ENCODE measurements around the gene RPS5.
"Not testable (repeated sequence)": the region's sequence is repeated elsewhere in the genome, so short reads cannot be mapped to it uniquely, and the experiment has no call there.

The RPS5 gene

DNA sequence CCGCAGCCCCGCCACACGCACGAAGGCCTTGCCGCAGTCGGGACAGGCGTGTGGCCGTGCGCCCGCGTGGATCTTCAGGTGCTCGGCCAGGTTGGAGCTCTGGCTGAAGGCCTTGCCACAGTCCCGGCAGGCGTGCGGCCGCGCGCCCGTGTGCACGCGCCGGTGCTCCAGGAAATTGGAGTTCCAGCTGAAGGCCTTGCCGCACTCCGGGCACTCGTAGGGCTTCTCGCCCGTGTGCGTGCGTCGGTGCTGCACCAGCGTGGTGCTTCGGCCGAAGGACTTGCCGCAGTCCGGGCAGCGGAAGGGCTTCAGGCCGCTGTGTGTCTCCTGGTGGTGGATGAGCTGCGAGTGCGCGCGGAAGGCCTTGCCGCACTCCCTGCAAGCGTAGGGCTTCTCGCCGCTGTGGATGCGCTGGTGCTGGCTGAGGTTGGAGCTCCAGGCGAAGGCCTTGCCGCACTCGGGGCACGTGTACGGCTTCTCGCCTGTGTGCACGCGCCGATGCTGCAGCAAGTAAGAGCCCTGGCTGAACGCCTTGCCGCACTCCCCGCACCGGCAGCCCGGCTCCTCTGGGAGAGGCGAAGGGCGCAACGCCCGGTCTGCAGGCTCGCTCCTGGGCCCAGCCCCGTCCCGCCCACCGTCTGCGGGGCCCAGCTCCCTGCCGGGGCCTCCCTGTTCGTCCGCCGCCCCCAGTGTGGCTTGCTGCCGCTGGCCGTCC is 30.1 kb upstream of the RPS5 start:
- DNase-seq: no peak

DNA sequence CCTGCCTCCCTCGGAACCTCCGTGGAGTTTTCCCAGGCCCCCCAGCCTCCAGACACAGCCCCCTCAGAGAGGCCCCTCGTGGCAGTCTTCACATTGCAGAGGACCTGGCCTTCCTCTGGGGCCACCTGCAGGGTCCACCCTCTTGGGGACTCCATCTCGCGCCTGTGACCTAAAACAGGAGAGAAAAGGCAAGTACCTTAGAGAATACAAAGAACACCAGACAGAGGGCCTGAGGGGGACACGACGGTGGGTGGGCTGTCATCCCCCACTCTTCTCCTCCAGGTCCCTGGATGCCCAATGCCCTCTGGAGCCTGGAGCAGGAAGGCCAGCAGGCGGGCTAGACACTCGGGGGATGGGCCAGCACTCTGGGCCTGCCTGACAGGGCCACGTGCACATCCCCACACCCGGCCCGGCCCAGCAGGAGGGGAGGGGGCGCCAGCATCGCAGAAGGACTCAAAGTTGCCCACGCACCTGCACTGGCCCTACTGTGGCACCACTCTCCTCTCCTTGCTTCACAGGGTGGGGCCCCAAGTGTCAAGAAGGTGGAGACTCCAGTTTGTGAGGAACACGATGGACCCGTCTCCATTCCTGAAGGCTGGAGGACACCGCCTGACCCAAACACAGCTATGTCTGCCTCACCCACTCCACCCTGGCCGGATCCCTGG is 29.5 kb upstream of the RPS5 start:
- no peak for DNase-seq

DNA sequence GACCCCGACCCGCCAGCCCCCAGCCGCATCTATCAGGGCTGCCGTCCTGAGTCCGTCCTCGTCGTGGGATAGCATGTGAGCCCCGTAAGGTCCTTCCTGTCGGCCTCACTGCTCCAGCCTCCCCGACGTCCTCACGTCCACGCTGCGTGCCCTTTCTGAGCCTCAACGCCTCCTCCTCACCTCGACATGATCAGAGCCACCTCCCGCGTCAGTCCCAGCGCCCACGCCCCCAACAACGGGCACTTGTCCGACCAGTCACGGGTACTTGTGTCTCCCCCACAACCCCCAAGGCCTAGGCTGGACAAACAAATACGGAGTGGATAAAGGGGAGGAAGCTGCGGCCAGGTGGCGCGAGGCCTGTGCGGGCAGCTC is 25.2 kb upstream of the RPS5 start:
- DNase-seq: peak; percentile 76

DNA sequence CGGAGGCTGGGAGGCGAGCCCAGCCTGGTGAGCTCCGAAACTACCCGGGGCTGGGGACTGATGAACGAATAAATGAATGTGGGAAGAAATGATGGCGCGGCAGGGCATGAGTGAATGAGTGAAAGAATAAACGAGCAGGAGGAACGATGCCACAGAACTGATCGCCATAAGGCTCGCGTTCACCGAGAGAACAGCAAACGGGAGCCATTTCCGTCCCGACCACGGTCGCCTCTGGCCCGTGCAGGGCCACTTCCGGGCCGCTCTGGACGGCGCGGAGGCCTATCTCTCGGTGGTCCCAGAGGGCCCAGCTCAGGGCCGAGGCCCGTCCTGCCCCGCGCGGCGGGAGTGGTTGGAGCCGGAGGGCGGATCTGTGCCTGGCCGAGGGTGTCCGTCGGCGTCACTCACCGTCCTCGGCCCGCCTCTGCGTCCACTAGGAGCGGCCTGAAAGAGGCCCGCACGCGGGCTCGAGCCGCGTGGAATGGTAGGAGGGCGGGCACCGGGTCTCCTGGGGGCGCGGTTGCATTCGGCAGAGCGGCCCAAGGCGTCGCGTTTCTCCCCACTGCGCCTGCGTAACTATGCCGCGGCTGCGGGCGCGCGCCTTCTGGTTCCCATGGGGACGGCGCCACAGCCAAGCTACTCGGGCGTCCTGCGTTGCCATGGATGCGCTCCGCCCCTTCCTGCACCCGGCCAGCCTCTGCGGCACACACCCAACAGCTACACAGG is 24.6 kb upstream of the RPS5 start, which contains the start of gene ZNF497:
ZNF497 (minus strand) TSS at position 480 of the 723 bp plus-strand sequence. CDS start 5,116 bp downstream, outside the sequence.
- peak; percentile 98 for DNase-seq

DNA sequence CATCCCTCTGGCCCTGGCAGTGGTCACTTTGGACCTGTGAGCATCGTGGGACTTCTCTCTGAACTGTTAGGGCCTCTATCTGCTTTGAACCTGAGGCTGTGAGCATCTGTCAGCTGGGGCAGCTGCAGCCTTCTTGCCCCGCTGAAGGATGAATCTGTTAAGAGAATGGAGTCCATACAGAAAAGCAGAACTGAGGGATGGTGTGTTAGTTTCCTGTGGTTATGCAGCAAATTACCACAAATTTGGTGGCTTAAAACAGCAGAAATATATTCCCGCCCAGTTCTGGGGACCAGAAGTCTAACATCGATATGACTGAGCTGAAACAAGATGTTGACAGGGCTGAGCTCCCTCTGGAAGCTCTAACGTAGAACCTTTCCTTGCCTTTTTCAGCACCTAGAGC is 22.9 kb upstream of the RPS5 start:
- no peak for DNase-seq

DNA sequence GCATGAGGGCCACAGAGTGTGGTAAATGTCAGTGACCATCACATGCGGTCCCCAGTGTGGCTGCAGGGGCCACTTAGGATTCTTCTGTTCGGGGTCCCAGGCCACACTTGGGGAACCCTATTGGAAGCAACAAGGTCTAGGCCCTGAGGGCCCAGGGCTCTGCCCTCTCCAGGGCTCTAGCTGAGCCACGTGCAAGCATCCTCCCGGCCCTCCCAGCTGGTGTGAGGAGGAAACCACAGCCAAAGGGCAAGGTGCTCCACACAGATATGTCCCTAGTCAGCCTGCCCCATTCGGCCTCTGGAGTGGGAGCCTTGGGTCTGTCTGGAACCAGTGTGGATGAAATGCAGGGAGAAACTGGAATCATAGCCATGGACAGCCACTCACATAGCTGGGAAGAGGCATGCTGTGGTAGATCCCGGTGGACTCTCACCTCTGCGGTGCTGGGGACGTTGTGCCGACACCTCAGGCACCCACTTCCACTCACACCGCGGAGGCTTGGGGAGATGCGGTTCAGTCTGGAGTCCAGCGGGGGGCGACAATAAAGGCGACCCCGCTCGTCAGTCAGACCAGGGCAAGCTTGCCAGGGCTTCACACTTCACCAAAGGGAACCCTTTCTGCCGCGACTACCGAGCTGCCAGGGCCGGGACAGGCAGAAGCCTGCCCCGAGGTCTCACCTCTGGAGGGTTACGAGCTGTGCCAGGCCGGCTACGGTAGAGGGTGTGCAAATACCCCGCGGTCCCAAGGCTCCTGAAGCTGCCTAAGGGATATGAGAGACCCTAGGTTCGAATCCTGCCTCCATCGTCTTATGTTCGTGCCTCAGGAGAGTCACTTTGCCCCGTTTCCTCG is 20.3 kb upstream of the RPS5 start:
- no peak for DNase-seq

DNA sequence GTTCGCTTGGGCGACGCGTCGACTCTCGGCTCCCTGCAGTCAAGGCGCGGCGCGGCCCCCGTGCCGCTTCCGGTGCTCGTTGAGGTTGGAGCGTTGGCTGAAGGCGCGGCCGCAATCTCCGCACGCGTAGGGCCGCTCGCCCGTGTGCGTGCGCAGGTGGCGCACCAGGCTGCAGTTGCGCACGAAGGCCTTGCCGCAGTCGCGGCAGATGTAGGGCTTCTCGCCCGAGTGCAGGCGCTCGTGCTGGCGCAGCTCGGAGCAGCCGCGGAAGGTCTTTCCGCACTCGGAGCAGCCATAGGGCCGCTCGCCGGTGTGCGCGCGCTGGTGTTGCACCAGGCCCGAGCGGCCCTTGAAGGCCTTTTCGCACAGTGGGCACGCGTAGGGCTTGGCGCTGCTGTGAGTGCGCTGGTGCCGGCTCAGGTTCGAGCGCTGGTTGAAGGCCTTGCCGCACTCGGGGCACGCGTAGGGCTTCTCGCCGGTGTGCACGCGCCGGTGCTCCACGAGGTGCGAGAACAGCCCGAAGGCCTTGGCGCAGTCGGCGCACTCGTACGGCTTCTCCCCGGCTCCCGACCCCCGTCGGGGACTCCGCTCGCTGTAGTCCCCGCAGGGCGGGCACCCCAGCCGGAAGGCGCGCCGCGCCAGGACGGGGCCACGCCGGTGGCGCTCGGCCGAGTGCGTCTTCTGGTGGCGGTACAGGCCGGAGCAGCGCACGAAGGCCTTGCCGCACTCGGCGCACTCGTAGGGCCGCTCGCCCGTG is 19.2 kb upstream of the RPS5 start:
- no peak for DNase-seq

DNA sequence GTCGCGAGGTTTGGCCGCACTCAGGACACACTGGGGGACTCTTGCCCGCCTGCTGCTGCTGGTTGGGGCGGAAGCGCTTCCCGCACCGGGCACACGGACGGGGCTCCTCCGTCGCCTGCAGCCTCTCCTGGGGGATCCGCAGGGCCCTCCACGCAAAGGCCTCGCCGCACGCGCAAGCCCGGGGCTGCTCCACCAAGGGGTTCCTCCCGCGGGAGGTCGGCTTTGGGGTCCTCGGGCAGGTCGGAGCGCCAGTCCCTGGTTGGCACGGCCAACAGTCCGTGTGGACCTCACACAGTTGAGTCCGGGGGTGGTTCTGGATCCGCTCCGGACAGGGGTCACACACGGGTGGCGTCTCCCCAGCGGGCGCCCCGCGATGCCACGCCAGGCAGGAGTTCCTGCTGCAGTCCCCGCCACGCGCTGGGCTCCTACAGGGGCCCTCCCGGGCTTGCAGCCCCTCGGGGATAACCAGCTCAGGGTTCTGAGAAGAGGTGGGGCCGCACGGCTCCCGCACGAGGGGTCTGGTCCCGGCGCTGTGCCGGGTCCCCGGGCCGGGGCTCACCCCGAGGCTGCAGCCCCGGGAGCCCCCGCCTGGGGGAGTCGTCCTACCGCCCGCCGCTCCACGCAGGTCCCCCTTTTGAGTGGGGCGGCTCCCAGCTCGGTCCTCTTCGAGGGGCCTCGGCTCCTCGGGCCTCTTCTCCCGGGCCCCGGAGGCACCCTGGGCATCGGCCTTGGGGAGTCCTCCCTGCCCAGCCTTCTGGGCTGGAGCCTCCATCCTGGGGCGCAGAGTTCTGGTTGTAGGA is 18.3 kb upstream of the RPS5 start:
- DNase-seq: no peak

DNA sequence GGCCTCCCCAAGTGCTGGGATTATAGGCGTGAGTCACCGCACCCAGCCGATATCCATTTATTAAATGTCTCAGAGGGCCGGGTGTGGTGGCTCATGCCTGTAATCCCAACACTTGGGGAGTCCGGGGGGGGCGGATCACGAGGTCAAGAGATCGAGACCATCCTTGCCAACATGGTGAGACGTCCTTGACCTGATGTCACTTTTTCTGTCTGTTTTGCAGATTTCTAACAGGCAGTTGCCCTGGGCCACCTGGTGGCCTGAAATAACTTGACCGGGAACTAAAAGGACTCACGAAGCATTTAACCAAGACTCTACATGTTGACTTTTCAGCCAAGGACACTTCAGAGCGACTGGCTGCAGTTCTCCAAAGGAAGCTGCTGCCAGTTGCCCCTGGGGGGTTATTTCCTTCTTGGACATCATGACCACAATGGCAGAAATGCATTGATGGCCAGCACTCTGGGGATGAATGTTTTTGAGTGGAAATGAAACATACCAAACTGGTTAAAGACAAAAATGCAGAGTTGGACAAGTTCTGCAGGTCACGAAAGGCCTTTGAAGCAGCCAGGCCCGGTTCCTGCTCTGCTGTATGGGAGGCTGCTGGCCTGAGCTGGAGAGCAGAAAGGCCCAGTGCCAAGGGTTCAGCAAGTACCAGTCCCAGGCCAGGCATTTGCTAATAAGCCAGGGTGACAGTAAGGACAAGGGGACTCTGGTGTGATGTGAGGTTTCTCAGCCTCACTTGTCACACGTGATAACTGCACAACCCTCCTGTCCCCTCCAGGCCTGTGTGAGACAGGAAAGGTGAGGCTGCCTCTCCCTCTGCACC is 14.5 kb upstream of the RPS5 start:
- DNase-seq: no peak

DNA sequence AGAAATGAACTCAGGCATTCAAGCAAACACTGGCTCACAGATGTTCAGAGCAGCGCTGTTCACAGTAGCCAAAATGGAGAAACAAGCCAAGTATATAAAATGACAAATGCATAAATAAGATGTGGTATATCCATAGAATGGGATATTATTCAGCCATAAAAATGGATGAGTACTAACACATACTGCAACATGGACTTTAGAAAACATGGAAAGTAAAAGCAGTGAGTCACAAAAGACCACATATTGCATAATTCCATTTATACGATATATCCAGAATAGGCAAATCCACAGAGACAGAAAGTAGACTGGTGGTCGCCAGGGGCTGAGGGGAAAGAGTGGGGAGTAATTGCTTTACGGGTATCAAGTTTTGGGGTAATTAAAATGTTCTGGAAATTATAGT is 12.9 kb upstream of the RPS5 start:
- DNase-seq: no peak

DNA sequence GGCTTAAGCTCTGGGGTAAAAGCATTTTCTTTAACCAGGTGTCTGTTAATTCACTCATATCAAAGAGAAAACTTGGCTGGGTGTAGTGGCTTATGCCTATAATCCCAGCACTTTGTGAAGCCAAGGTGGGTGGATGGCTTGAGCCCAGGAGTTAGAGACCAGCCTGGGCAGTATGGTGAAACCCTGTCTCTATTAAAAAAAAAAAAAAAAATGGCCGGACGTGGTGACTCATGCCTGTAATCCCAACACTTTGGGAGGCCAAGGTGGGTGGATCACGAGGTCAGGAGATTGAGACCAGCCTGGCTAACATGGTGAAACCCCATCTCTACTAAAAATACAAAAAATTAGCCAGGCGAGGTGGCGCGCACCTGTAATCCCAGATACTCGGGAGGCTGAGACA is 10.3 kb upstream of the RPS5 start:
- not testable (repeated sequence) for DNase-seq

DNA sequence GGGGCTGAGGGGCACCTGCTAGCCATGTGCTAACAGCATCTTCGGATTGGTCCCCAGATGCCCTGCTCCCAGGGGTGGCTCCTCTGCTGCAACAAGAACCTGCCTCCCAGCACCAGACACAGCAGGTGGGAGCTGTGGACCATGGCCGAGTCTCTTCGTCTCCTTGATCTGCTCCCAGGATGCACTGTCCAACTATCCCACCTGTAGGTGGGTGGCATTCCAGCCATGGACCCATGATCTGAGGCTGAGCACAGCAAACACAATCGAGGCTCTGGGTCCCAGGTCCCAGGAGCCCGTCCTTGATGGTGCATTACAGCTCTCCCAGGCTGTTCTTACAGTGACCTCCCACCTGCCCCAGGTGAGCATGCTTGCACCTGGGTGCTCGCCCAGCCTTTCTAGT is 7.8 kb upstream of the RPS5 start:
- no peak for DNase-seq

DNA sequence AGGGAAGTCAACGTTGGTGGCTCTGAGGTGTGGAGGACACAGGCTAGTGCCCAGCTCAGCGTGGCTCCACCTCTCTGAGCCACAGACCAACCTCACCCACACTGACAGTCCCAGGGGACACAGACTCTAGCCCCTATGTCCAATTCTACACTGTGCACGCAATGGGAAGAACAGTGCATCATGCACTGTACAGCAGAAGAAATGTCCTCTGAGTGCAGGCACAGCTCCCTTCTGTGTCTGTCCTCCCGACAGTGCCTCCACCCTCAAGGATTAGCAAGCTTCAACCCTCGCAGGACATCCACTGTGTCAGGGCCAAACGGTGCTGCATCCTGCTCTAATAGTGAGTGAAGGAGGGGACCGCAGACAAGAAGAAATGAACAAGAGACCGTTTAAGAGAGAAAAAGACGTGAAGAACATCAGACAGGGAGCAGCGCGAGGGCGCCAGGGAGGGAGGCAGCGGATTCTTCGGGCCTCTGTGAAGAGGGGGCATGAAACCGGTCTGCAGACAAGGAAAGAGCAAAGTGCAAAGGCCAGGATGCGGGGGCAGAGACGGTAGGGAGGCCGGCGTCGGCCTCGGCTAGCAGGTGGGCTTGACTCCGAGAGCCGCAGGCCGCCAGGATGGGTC is 6.9 kb upstream of the RPS5 start:
- peak; percentile 35 for DNase-seq

DNA sequence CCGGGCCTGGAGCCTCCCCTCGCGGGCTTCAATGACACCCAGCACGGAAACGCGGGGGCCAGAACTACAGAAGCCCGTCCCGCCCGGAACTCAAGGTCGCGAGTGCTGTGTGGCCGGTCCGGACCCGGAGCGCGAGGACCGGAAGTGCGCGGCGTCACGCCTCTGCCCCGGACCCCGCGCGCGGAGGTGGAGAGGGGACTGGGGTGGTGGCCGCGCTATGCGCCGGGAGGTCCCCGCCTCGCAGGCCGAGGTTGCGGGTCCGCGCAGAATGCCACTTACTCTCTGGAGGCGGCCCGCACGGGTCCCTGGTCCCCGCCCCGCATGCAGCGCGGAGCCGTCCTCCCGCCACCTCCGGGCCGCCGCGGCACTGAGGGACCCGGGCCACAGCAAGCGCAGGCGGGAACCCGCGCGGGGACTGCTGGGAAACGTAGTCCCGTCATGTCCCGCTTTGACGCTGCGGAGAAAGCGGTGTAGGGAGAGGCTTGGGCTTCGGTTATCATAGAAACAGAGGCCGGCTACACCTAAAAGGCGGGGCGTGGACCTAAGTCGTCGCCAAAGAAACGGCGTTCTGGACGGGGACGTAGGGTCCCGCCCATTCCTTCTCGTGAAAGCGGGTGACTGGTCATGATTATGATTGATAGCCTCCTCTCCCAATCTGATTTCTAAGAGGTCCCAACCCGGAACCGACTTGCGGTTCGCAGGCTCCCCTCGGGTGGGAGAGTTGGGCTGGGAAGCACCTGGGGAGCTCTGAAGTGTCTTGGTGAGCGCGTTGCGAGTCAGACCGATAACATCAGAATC is 6.2 kb upstream of the RPS5 start, which contains the start of gene ZNF837:
ZNF837 (minus strand) TSS at position 369 of the 798 bp plus-strand sequence. CDS start 11,698 bp downstream, outside the sequence.
- peak; percentile 97 for DNase-seq

DNA sequence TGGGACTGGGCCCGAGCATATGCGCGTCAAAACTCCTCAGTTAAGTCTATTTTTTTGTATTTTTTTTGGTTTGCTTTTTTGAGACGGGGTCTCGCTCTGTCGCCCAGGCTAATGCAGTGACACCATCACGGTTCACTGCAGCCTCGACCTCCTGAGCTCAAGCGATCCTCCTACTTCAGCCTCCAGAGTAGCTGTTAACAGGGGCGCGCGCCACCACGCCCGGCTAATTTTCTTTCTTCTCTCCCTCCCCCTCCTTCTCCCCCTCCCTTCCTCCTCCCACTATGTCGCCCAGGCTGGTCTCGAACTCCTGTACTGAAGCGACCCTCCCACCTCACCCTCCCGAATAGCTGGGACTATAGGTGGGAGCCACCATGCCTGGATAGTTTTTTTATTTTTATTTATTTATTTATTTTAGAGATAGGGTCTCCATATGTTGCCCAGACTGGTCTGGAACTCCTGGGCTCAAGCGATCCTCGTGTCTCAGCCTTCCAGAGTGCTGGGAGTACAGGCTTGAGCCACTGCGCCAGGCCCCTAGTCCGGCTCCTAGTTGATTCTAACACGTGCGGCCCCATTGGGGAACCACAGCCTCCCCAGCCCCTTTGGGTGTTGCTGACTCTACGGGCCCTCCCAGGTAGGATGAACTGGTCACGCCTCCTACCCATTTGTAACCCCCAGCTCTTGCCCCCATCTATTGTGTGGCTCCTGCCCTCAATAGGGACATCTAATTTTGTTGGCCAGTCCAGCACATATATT is 5.4 kb upstream of the RPS5 start:
- peak; percentile 38 for DNase-seq

DNA sequence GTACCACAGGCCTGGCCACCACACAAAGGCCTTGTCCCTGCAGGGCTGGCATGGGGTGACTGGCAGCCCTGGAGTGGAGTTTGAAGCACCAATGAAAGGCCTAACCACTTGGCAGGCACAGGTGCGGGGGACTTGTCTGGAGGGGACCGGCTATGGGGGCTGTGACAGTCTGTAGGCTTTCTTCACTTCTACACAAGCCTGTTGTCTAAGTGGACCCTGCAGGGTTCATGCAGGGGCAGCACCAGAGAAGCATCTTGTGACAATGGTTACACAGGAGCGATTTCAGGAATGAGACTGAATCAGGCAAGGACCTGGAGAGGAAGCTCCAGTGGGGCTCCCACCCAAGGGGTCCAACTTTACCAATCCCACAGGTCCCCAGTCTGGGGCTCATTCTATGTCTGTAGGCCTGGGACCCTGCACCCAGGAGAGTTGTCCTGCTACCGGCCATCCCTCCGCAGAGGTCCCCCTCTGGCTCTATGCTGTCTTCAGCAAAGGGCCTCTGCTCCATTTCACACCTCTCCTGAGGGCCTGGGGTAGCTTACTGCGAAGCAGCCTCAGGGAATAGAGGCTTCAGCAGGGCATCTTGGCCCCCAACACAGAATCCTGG is 4.0 kb upstream of the RPS5 start:
- DNase-seq: no peak

DNA sequence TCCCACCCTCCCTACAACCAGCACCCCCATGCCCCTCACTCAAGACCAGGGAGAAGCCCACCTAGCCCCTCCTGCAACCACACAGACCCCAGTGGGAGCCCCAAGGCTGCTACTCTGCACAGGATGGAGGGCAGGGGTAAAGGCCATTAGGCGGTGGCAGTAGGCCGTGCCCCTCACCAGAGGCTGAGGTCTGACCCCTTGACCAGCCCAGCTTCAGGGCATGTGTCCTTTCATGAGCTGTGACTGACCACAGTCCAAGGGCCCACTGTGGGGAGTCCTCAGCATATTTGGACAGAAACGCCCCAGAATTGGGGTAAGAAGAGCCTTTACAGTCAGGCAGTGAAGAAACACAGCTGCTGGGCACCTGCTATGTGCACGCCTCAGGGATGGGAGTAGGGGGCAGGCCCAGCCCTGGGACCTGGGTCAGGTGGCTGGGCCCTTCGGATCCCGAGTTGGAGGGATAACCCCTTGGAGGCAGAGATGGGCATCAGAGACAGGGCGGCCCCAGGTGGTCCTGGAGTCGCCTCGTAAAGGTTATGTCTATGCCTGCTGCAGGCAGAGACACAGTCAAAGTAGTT is 1.7 kb upstream of the RPS5 start:
- no peak for DNase-seq

All from stimulated activated CD8-positive, alpha-beta memory T cell treated with anti-CD3 and anti-CD28 coated beads, Interleukin-4, amount 100 ng/mL, for 48 hours (primary cell).